NCI-H82 (cell line): ENCODE data around the gene TYROBP.
A peak's percentile ranks its signal among the peaks of the same experiment; 100 is the strongest.
"Not testable (repeated sequence)": the region's sequence is repeated elsewhere in the genome, so short reads cannot be mapped to it uniquely, and the experiment has no call there.

ENCODE experiments used
- DNase-seq: peaks from one replicate; lab custom pipeline; 2025; lab: John Stamatoyannopoulos, UW

Gene TYROBP

DNA sequence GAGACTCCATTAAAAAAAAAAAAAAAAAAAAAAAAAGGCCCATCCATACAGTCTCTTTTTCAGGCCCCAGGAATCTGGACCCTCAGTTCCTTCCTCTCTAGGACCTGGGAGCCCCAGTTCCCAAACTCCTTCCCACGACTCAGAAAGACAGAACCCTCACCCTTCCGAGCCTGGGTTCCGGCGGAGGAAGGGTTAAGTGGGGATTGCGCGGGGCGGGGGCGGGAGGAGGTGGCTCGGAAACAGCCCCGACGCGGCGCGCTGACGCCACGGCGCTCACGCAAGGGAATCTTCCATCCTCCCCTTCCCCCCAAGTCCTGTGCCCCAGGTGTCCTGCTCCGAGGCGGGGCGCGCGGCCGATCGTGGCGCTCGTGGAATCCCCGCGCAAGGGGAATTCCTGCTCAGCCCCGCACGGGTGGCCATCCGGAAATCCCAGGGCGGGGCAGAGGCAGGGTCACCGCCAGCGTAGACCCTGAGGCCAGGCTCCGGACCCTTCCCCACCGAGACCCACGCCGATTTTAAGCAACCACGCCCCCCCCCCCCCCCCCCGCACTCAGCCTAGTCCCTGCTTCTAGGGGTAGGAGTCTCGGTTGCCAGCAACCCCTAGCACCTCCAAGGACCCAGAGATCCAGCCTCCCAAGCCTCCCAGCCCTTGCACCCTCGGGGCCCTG is 8.4 kb downstream of the TYROBP start:
- DNase-seq = peak; percentile 94

DNA sequence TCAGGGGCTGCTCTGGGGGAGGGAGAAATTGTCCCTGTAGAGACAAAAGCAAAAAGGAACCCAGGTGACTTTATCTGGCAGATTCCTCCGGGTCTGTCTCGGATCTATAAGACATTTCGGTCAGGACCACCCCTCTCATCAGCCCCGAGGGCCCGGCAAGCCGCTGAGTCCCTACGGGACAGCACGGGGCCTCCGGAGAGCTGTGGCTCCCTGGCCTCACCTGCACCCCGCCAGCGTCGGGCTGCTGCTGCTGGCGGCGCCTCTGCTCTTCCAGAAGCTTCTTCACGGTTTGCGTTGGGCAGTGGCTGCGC is 9.6 kb downstream of the TYROBP start:
- DNase-seq = no peak

DNA sequence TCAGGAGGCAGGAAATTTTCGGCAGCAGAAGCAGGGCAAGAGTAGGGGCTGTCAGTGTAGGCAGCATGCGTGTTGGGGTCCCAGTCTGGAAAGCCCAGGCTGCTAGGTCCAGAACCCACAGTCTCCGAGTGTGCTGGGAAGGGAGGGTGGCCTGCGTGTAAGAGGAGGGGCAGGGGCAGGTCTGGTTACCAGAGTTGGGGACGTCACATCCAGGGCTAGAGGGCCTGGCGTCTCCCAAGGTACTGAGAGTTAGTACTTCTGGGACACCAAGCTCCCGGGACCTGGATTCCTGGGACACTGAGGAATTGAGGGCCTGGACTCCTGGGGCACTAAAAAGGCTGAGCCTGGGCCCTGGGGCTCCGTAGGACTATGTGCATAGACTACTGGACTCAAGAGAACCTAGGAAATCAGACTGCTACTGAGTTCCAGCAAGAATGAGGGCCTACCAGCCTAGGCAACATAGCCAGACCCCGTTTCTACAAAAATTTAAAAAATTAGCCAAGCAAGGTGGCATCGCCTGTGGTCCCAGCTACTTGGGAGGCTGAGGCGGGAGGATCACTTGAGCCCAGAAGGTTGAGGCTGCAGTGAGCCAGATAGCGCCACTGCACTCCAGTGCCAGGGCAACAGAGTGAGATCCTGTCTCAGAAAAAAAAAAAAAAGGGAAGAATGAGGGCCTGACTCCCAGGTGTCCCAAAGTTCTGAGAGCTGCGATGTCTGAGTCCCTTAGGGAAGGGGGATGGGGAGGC is 10.2 kb downstream of the TYROBP start:
- DNase-seq = no peak

DNA sequence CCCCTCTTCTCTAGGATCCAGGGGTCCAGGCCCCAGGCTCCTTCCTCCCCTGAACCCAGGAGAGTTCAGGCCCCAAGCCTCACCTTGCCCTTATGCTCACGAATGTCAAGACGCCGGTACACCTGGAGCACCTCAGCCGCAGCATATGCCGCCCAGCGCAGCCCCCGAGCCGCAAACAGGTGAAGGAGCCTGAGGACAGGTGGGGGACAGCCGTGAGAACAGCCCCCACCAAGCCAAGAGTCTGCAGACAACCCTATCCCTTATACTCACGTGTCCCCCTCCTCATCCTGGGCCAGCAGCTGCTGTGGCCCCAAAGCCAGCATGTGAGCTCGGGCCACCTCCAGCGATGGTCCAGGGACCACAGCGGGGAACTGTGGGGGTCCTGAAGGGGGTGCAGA is 11.5 kb downstream of the TYROBP start:
- DNase-seq = no peak

DNA sequence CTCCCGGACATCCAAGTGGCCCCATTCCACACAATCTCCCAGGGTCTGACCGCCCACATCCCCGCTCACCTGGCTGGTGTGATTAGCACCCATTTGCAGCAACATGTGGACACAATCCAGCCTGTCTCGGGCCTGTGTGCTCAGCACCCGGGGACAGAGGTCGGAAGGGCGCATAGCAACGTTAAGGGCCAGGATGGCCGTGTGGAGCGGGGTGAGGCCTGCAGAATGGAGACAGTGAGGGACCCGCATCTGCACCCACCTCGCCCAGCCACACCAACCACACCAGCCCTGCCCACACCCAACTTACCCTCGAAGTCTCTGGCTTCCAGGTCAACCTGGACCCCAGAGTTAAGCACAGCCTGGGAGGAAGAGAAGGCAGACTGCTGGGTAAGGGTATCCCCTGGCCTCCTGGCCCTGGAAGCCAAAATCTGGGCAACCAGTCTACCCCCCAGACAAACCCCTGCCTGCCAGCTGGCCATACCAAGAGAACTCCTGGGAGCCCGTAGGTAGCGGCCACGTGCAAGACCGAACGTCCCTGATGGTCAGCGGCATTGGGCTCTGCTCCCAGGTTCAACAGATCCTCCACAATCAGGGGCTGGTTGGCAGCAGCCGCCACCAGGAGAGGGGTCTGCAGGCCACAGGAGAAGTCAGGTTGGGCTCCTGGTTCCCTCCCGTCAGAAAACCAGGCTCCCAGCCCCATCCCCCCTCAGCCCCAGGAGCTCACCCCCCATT is 12.0 kb downstream of the TYROBP start:
- DNase-seq = no peak

DNA sequence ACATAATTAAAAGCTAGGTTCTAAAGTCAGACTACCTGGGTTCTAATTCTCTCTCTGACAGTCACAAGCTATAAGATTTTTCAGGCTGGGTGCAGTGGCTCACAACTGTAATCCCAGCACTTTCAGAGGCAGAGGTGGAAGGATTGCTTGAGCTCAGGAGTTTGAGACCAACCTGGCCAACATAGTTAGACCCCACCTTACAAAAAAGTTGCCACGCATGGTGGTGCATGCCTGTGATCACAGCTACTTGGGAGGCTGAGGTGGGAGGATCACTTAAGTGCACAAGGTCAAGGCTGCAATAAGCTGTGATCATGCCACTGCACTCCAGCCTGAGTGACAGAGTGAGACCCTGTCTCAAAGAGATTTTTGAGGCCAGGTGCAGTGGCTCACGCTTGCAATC is 13.8 kb downstream of the TYROBP start:
- no peak for DNase-seq

DNA sequence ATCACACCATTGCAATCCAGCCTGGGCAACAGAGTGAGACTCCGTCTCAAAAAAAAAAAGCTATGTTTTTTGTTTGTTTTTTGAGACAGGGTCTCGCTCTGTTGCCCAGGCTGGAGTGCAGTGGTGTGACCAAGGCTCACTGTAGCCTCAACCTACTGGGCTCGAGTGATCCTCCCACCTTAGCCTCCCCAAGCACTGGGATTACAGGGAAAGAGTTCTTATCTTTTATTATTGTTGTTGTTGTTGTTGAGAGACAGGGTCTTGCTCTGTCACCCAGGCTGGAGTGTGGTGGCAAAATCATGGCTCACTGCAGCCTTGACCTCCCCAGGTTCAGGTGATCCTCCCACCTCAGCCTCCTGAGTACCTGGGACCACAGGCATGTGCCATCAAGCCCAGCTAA is 16.3 kb downstream of the TYROBP start:
- DNase-seq = not testable (repeated sequence)

DNA sequence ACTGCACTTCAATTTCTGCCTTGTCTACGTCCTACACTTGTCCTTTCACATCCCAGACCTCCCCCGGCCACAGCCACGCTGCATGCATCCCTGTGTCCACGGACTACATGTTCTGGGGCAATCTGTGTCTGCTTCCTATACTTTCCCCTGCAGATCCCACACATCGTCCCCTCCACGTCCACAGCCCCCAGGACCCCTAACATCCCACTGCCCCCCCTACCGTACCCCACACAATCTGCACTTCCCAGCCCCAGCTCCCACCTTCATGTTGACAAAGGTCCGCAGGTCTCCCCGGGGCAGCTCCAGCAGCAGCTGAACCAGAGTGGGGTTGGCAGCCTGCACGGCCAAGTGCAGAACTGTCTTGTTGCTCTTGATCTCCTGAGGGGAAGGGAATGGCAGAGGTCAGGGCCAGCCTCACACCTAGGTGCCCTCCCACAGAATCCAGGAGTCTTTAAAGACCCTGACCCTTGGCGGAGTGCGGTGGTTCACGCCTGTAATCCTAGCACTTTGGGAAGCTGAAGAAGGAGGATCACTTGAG is 17.9 kb downstream of the TYROBP start:
- DNase-seq = no peak

DNA sequence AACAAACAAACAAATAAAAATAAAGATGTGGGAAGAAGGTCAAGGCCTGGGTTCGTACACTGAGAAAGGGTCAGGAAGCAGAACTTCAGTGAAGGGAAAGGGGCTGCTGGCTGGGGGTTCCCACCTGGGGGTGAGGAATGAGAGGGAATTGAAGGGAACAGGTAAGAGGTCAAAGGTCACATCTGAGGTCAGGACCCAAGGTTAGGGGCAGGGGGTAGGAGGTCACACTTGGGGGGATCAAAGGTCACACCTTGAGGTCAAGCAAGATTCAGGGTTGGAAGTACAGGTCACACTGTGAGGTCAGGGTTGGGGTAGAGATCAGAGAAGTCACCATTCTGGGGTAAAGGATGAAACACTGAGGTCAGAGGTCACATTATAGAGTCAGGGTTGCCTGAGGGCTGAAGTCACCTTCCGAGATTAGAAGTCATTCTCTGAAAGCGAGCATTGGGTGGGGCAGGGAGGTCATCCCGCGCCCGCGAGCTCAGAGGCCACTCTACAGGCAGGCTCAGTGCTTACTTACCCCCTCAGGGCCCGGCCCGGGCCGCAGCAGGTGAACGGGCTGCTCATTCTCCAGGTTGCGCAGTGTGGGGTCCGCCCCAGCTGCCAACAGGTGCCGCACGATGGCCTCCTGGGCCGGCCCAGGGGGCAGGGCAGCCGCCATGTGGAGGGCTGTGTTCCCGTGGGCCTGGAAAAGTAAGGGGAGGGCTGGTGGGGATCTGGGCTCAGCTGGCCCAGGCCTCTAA is 18.6 kb downstream of the TYROBP start:
- no peak for DNase-seq

DNA sequence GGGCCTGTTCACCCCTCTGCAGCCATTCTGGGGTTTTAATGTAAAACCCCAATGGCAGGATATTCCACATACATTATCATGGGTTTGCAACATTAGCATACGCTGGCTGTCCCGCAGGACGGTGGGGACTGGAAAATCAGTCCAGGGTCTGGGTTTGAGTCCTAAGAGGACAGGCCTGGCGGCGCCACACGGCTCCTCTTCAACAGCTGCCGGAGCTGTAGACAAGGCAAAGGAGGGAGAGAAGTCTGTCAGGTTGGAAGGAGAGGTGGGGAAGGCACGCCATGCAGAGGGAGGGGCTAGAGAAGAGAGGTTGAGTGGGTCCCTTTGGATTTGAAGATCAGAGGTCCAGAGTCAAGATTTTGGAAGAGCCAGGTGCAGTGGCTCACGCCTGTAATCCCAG is 19.7 kb downstream of the TYROBP start:
- no peak for DNase-seq

DNA sequence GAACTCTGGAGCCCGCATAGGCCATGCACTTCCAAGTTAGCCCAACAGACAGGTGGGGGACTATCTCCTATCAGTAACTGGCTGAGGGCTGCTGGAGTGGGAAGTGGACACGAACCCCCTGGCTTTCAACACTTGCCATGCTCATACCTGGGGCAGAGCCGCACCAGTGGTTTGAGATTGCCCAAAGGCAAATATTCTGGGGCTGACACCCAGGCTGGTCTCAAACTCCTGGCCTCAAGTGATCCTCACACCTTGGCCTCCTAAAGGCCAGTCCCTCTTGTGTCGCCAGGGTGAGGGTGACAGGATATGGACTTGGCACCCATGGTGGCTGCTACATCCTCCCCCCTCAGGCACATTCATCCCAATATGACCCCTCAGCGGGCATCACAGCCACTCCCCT is 20.9 kb downstream of the TYROBP start:
- DNase-seq = no peak

DNA sequence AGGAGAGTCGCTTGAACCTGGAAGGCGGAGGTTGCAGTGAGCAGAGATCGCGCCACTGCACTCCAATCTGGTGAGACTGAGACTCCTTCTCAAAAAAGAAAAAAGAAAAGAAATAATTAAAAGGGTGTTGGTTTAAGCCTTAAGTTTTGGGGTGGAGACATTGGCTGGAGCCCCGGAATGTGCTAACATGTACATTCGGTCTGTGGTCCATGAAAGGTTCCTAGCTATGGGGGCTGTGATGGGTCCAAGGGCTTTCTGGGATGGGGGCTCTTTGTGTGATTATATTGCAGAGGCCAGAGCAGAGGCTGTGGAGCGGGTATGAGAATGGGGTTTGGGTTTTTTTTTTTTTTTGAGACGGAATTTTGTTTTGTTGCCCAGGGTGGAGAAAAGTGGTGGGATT is 22.2 kb downstream of the TYROBP start:
- DNase-seq = no peak

DNA sequence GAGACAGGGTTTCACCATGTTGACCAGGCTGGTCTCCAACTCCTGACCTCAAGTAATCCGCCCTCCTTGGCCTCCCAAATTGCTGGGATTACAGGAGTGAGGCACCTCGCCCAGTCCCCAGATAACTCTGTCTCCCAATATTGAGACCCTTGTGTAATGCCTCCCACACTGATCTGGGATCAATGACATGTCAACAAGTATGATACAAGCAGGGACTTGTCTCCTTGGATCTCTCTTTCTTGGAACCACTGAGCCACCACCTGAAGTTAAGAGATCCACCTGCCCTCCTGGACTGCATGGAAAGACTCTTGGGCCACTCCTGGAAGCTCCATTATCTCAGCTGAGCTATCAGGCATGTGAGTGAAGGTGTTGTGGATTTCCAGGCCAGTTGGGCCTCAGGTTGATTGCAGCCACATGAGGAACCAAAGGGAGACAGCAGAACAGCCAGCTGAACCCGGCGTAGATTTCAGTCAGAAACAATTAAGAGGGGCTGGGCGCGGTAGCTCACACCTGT is 22.8 kb downstream of the TYROBP start:
- DNase-seq = no peak

DNA sequence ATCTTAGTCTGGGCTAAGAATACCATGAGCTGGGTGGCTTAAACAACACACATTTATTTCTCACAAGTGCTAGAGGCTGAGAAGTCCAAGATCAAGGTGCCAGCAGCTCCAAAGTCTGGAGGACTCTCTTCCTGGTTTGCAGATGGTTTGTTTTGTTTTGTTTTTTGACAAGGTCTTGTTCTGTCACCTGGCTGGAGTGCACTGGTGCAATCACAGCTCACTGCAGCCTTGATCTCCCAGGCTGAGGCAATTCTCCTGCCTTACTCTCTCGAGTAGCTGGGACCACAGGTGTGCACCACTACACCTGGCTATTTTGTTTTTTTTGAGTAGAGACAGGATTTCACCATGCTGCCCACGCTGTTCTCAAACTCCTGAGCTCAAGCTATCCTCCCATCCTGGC is 24.2 kb downstream of the TYROBP start:
- no peak for DNase-seq

DNA sequence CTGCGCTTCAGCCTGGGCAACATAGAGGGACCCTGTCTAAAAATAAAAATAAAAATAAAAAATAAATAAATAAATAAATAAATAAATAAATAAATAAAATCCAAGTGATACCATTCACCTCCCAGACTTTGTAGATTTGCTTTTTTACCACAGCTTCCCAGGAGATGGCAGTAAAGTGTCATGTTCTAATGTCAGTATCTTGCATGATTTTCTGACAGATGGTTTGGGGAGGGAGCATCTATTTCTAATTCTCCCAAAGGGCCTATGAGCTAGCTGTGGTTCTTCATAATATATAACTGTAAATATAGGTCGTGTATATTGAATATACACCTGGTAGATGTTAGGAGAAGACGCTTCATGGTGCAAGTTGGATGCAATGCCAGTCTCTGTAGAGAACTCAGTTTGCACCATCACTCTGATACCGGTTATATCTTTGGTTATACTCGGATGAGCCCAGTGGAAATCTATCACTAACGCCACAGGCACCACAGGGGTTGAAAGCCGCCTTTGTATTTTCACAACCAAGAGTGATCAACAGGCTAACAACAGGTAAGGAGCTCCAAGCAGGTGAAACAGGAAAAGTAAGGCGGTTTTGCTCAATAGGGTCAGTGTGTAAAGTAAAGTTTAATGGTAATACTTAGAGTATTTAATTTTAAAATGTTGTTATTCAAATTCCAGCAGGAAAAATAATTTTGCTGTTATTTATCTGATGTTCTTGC is 25.8 kb downstream of the TYROBP start:
- peak; percentile 88 for DNase-seq

DNA sequence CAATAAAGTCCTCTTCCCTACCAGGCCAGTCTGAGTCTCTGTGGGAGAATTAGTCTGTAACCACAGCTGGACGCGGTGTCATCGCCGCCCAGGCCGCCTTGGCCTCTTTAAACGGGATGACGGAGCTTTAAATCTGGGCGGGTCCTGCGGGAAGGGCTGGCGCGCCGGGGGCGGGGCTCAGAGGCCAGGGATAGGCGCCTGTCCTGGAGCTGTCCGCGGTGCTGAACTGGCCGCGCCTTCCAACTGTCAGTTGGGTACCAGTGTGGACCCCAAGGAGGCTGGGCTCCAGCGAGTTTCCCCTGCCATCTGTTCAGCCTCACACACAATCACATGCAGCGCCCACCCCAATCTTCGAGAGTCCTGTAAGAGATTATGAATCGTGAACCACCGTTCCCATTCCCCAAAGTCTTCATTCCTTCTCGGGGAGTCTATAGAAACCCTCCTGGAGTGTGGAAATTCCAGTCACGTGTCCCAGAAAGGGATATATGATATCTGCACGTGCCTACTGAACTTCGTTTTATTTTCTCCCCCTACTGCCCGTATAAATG is 28.3 kb downstream of the TYROBP start:
- peak; percentile 91 for DNase-seq

DNA sequence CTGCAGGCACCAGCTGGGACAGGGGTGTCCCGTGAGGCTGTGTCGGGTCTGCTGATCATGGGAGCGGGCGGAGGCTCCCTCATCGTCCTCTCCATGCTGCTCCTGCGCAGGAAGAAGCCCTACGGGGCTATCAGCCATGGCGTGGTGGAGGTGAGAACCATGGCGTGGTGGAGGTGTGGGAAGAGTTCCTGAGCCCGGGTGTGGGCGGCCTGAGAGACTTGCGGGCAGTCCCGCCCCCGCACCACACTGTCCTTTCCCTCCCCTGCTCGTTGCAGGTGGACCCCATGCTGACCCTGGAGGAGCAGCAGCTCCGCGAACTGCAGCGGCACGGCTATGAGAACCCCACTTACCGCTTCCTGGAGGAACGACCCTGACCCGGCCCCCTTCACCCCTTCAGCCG is 29.0 kb downstream of the TYROBP start:
- no peak for DNase-seq

DNA sequence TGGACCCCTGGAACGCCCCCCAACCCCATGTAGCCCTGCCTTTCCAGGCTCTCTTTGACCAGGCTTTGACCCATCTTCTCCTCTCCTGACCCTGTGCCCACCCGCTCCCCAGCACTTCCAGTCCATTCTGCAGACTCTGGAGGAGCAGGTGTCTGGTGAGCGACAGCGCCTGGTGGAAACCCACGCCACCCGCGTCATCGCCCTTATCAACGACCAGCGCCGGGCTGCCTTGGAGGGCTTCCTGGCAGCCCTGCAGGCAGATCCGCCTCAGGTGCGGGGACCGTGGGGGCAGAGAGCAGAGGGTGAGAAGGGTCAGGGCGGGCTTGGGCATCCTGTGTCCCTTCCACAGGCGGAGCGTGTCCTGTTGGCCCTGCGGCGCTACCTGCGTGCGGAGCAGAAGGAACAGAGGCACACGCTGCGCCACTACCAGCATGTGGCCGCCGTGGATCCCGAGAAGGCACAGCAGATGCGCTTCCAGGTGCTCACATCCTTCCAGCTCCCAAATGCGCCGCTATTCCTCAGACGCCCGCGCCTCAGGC is 33.6 kb downstream of the TYROBP start:
- DNase-seq = no peak

DNA sequence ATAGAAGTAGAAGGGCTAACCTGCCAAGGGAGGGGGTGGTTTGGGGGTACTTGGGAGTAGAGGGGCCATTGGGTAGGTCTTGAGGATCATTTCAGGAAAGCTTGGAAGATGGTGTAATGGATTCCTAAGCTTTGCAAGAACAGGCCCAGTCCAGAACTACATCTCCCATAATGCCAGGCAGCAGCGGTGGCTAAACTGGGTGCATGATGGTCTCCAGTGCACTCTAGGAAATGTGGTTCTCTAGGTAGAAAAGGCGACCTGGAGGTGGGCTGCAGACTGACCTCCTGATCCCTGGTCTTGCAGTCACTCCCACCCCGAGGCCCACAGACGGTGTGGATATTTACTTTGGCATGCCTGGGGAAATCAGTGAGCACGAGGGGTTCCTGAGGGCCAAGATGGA is 35.9 kb downstream of the TYROBP start:
- peak; percentile 24 for DNase-seq

DNA sequence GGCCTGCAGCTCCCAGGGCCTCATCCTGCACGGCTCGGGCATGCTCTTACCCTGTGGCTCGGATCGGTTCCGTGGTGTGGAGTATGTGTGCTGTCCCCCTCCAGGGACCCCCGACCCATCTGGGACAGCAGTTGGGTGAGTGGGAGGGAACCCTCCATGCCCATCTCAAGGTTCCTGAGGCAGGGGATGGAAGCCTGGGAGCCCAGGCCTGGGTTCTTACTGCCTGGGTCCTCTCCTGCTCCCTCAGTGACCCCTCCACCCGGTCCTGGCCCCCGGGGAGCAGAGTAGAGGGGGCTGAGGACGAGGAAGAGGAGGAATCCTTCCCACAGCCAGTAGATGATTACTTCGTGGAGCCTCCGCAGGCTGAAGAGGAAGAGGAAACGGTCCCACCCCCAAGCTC is 36.5 kb downstream of the TYROBP start:
- DNase-seq = no peak

DNA sequence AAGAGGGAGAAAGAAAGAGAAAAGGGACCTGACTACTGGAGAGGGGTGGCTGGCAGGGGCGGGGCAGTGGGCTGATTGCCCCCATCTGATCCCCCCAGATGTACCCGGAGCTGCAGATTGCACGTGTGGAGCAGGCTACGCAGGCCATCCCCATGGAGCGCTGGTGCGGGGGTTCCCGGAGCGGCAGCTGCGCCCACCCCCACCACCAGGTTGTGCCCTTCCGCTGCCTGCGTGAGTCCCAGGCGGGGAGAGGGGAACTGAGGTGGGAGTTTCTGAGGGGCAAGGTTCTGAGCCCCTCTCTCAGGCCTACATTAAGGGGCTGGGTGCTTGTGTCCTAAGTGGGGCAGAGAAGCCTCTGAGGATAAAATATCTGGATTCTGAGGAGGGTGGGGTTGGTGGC is 37.3 kb downstream of the TYROBP start:
- DNase-seq = no peak
